VCaP (cell line): ENCODE data around the gene NFKBIE.

Experiments used
- H3K27ac ChIP-seq: fragments of 450-650 bp; 2 replicates; pipeline ENCODE4 v1.5.1; 2017
- TF ChIP-seq, protein P1 (sequence below): fragments of 450-650 bp; conservative IDR thresholded peaks from 2 replicates; pipeline ENCODE4 v1.5.1; 2017; ENCODE audit warnings: mild to moderate bottlenecking, moderate library complexity

NFKBIE gene

DNA sequence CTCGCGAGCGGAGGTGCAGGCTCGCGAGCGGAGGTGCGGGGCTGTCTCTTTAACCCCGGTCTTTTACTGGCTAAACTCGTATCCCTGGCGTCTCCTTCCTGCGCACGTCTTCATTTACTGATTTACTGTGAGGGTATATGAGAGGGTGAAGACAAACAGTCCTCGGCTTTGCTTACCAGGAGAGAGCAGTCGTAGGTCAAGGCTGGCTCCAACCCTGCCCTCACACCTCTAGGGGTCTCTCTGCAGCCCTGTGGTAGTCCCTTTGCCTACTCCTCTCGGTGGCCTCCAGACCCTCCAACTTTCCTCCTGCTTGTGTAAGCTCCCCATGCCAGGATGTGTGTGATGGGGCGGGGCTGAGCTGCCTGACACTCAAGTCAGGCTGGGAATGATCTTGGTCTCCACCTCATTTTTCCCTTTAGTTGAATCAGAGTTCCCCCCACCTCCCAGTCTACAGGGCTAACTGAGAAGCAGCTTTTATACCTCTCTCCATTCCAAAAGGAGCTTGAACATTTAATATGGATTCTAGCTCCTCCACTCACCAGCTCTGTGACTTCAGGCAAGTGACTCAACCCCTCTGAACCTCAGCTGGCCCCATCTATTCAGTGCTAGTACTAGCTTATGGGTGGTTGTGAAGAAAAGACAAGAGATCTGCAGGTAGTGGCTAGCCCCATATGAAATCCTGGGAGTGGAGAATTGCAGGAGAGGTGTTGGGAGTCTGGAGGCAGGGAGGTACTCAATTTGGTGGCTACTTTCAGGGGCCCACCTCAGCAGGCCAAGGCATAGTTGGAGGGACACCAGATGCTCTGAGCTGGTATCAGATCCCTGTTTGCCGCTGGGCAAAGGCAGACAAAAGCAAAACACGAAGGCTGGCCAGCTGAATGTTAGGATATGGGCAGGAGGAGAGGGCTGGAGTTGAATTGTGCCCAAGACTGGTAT lies 41.1 kb downstream of the NFKBIE start:
- peak overlapping the region; percentile 81 for H3K27ac ChIP-seq
- TF ChIP-seq, protein P1, sequence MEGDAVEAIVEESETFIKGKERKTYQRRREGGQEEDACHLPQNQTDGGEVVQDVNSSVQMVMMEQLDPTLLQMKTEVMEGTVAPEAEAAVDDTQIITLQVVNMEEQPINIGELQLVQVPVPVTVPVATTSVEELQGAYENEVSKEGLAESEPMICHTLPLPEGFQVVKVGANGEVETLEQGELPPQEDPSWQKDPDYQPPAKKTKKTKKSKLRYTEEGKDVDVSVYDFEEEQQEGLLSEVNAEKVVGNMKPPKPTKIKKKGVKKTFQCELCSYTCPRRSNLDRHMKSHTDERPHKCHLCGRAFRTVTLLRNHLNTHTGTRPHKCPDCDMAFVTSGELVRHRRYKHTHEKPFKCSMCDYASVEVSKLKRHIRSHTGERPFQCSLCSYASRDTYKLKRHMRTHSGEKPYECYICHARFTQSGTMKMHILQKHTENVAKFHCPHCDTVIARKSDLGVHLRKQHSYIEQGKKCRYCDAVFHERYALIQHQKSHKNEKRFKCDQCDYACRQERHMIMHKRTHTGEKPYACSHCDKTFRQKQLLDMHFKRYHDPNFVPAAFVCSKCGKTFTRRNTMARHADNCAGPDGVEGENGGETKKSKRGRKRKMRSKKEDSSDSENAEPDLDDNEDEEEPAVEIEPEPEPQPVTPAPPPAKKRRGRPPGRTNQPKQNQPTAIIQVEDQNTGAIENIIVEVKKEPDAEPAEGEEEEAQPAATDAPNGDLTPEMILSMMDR, result peak; percentile 15; the same call in 1 of the 2 replicates

DNA sequence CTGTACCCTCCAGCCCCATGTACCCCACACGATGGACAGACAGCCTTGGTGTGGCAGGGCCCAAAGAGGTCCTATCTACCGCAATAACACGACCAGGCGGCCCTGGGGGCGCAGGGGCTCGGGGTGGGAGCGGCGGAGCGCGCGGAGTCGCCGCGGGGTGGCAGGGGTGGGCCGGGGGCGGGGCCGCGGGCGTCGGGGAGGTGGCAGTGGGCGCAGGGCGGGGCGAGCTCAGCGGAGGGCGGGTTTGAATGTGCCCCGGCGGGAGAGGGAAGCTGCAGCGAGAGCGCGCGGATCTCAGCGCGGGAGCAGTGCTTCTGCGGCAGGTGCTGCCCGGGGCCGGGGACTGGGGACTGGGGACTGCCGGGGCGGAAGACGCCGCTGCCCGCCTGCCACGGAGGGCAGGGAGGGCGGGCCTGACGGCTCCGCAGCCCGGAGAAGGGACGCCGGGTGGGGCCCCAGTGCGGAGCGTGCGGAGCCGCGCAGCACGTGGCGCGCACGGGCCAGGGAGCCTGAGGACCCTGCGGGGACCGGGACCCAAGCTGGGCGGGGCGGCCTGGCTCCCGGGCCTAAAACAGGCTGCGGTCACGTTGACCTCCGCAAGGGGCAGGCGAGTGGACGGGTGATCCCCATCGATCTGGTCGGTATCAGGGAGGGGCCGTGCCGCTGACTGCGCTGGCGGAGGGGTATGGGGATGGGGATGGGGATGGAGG lies 41.9 kb downstream of the NFKBIE start, which contains the start of gene SLC29A1:
TSS of gene SLC29A1 (plus strand) at position 277 of the 710 bp plus-strand sequence. CDS start 3,719 bp downstream, outside the sequence.
- TF ChIP-seq, protein P1, result peak; percentile 57
- H3K27ac ChIP-seq, result peak within 1 kb of the TSS; percentile 81

DNA sequence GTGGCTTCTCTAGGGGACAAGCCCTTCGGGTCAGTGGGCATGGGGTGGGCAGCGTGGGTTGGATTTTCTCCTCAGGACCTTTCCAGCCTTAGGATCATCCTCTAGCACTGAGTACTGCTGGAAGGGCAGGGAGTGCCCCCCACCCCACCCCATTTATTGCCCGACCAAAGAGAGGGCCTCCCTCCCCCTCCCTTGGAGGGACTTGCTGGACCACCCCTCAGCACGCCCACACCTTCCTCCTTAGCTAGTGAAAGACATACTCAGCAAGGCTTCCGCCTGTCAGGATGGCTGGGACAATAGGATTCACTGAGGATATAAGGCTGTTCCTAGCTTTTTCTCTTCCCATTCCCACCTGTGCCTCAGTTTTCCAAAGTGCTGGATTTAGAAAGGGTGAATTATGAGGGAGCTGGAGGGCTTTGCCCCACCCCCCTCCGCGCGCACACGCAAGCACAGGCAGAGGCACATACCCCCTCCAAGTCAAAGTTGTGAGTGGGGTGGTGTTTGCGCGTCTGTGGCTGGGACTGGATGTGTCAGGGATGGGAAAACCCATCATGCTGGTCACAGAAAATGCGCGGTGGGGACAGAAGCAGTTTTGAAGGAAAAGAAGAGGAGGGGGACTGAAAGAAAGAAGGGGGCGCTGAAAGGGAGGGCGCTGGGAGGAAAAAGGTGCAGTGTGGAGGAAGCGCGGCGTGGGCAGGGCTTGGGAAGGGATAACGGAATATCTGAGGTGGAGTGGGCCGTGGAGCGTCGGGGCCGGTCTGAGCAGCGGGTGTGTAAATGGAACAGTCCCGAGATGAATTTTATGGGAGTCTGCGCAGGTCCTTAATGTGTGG lies 42.6 kb downstream of the NFKBIE start:
- peak overlapping the region; percentile 81 for H3K27ac ChIP-seq
- TF ChIP-seq, protein P1, result no peak

DNA sequence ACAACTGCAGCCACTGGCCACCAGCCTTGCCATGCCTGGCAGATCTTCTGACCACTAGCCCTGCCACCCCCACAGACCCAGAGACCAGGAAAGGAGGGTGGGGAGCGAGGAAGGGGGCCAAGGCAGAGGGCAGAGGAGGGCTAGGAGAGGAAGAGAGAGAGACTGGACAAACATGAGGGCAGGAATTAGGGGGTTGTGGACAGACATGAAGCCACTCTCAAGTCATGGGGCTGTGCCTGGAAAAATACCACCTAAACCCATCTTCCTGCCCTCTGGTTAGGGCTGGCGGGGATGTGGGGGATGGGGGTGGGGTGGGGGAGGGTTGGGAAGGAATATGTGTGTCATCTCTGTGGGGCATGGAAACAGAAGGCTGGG lies 43.4 kb downstream of the NFKBIE start:
- TF ChIP-seq, protein P1, result no peak

DNA sequence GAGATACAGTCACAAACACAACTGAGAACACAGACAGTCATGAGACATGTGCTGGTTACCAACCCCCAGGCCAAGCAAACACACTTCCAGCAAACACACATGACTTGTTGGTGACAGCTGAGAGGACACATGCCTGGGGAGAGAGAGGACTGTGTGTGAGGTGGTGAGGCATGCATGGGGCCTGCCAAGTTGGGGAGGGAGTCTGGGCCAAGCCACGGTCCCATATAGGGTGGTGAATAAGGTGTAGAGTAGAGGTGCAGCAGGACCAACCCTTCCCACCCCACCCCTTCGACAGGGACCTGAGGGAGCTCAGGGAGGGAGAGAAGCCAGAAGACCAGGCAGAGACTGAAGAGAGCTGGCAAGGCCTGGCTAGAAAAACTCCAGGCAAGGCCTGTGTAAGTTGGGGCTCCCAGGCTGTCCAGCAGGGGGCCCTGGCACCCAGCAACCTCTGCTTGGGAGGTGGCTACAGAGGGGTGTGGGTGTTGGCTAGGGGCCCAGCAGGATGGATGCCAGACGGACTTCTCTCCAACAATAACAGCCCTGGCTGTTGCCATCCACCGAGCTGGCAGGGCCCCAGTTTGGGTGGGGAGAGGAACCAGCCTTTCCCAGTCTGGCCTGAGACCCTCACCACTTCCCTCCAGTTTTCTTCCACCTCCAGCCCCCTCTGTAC lies 43.9 kb downstream of the NFKBIE start:
- H3K27ac ChIP-seq, result peak overlapping the region; percentile 78
- TF ChIP-seq, protein P1, result peak; percentile 62

More for the DNA sequence above, 43.4 kb downstream of the NFKBIE start:
- H3K27ac ChIP-seq, result peak overlapping the region; percentile 78

DNA sequence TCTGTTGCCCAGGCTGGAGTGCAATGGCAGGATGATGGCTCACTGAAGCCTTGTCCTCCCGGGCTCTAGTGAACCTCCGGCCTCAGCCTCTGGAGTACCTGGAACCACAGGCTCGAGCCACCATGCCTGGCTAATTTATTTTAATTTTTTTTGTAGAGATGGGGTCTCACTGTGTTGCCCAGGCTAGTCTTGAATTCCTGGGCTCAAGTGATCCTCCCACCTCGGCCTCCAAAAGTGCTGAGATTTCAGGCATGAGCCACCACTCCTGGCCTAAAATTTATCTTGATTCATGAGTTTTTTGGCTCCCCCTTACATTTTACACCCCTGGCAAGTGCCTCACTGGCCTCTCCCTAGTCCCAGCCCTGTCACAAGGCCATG lies 44.4 kb downstream of the NFKBIE start:
- peak overlapping the region; percentile 78 for H3K27ac ChIP-seq

More for the DNA sequence above, 44.4 kb downstream of the NFKBIE start:
- TF ChIP-seq, protein P1, result no peak
